ENCODE data around the gene PEAK1. TPM values are rescaled to one million over a fixed set of nuclear protein-coding genes. Genes with fewer than 3 reads are reported as not detected.
"Not testable (repeated sequence)": the region's sequence is repeated elsewhere in the genome, so short reads cannot be mapped to it uniquely, and the experiment has no call there.

PEAK1 gene
- total RNA-seq, 6 donors from 2014 or later: 82.8 to 142 (median 90.1) TPM

GRCh38 chr15:77179541-77179998 is 240.3 kb downstream of the PEAK1 start:
- peaks cover 0 to 27% (median 0%) of the 10 kb centered on the region in 4 donors for H3K36me3 ChIP-seq
- no peaks in the 10 kb centered on the region for H3K9me3 ChIP-seq
- H3K4me1 ChIP-seq: peaks cover under 1 to 21% (median 13%) of the 10 kb centered on the region in 4 donors
- no peak overlapping the region for H3K4me3 ChIP-seq
- DNase-seq (no peak), ATAC-seq (ENCODE audit: low FRiP score in 2 of 2) (no peak)
- H3K27me3 ChIP-seq: no peaks in the 10 kb centered on the region
- TF ChIP-seq EP300 (IDR thresholded peaks at IDR 0.05) (no peak), POLR2AphosphoS5 (IDR thresholded peaks at IDR 0.05) (no peak), POLR2A (IDR thresholded peaks at IDR 0.05) (no peak), CTCF (IDR thresholded peaks at IDR 0.05) (no peak)
- peak overlapping the region in 3 of 4 donors; percentile 5 to 63 (median 18) for H3K27ac ChIP-seq

- no peak overlapping the region for H3K4me3 ChIP-seq
- no peaks in the 10 kb centered on the region for H3K27me3 ChIP-seq
- H3K9me3 ChIP-seq: no peaks in the 10 kb centered on the region
- H3K36me3 ChIP-seq: peaks cover 0 to 27% (median 0%) of the 10 kb centered on the region in 4 donors
- peaks cover 0 to 21% (median 13%) of the 10 kb centered on the region in 4 donors for H3K4me1 ChIP-seq
- no peak overlapping the region for H3K27ac ChIP-seq
- no peak for TF ChIP-seq CTCF (IDR thresholded peaks at IDR 0.05)
- TF ChIP-seq POLR2AphosphoS5 (IDR thresholded peaks at IDR 0.05): no peak
- TF ChIP-seq POLR2A (IDR thresholded peaks at IDR 0.05): no peak
- no peak for TF ChIP-seq EP300 (IDR thresholded peaks at IDR 0.05)
- DNase-seq (no peak), ATAC-seq (ENCODE audit: low FRiP score in 2 of 2) (no peak)
These were observed 241.5 kb downstream of the PEAK1 start for GRCh38 chr15:77178411-77178810.

- not testable (repeated sequence) for H3K4me3 ChIP-seq; ATAC-seq (ENCODE audit: low FRiP score in 2 of 2); H3K9me3 ChIP-seq; DNase-seq; H3K27me3 ChIP-seq; H3K27ac ChIP-seq
- 95 to 100% methylated on average over 1 of the region's 1 CpG for WGBS, 2 donors
- Histone ChIP-seq H3K4me1 (peaks cover 0 to 21% (median 13%) of the 10 kb centered on the region in 4 donors), H3K36me3 (peaks cover 0 to 22% (median 0%) of the 10 kb centered on the region in 4 donors)
These were observed 243.8 kb downstream of the PEAK1 start for GRCh38 chr15:77176148-77176547.

- WGBS, 2 donors: 64 to 73% methylated on average over 1 of the region's 1 CpG
- TF ChIP-seq CTCF (IDR thresholded peaks at IDR 0.05) (no peak), POLR2A (IDR thresholded peaks at IDR 0.05) (no peak), EP300 (IDR thresholded peaks at IDR 0.05) (no peak), POLR2AphosphoS5 (IDR thresholded peaks at IDR 0.05) (no peak)
These were observed 246.4 kb downstream of the PEAK1 start for GRCh38 chr15:77173487-77173886.

GRCh38 chr15:77171221-77171967 is 248.5 kb downstream of the PEAK1 start:
- Histone ChIP-seq H3K36me3 (peaks cover 0 to under 1% (median 0%) of the 10 kb centered on the region in 4 donors), H3K9me3 (no peaks in the 10 kb centered on the region), H3K27me3 (no peaks in the 10 kb centered on the region), H3K4me1 (peaks cover 0 to 4% (median 2%) of the 10 kb centered on the region in 4 donors), H3K4me3 (no peak overlapping the region), H3K27ac (no peak overlapping the region)
- DNase-seq (no peak), ATAC-seq (ENCODE audit: low FRiP score in 2 of 2) (no peak)
- TF ChIP-seq EP300 (IDR thresholded peaks at IDR 0.05): no peak
- no peak for TF ChIP-seq POLR2AphosphoS5 (IDR thresholded peaks at IDR 0.05)
- TF ChIP-seq CTCF (IDR thresholded peaks at IDR 0.05): no peak
- no peak for TF ChIP-seq POLR2A (IDR thresholded peaks at IDR 0.05)
- WGBS, 2 donors: 92 to 95% methylated on average over 2 of the region's 2 CpGs

More at GRCh38 chr15:77173487-77173886, 246.4 kb downstream of the PEAK1 start:
- no peak for DNase-seq
- Histone ChIP-seq H3K9me3 (no peaks in the 10 kb centered on the region), H3K27ac (no peak overlapping the region), H3K27me3 (no peaks in the 10 kb centered on the region), H3K36me3 (peaks cover 0 to 5% (median 0%) of the 10 kb centered on the region in 4 donors), H3K4me1 (no peaks in the 10 kb centered on the region), H3K4me3 (no peak overlapping the region)
- no peak for ATAC-seq (ENCODE audit: low FRiP score in 2 of 2)
